B cell (primary cell): Measurements from ENCODE around the gene GINS3.

ENCODE experiments used
- EZH2 ChIP-seq: IDR thresholded peaks from 2 replicates; pipeline ENCODE4 v1.6.1; 2012; ENCODE audit warnings: borderline replicate concordance, low read depth, mild to moderate bottlenecking, moderate library complexity, low read length; ENCODE audit not compliant: insufficient read depth, poor library complexity, severe bottlenecking
- TF ChIP-seq, protein P1 (sequence below): fragments of 200-600 bp; IDR thresholded peaks from one replicate; pipeline ENCODE4 v1.8.0; 2022; ENCODE audit warnings: antibody characterized with exemption, mild to moderate bottlenecking

DNA sequence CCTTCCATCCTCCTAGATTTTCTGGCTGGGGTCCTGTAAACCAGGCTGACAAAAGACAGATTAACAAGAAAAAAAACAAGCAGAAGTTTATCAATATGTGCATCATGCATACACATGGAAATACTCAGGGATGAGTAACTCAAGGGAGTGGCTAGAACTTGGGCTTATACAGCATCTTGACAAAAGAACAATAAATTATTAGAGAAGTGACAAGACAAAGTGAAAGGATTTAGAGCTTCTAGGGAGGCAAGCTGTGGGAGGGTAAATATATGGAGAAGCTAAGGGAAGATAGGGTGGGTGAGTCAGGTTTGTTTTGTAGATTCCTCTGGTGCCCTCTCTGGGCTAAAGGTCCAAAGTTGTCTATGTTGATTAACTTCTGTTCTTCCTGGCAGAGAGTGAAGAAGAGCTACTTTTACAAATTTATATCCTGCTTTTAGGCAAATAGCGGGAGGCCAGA, 59.7 kb downstream of the GINS3 start:
- TF ChIP-seq, protein P1, sequence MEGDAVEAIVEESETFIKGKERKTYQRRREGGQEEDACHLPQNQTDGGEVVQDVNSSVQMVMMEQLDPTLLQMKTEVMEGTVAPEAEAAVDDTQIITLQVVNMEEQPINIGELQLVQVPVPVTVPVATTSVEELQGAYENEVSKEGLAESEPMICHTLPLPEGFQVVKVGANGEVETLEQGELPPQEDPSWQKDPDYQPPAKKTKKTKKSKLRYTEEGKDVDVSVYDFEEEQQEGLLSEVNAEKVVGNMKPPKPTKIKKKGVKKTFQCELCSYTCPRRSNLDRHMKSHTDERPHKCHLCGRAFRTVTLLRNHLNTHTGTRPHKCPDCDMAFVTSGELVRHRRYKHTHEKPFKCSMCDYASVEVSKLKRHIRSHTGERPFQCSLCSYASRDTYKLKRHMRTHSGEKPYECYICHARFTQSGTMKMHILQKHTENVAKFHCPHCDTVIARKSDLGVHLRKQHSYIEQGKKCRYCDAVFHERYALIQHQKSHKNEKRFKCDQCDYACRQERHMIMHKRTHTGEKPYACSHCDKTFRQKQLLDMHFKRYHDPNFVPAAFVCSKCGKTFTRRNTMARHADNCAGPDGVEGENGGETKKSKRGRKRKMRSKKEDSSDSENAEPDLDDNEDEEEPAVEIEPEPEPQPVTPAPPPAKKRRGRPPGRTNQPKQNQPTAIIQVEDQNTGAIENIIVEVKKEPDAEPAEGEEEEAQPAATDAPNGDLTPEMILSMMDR = no peak
- no peak for TF ChIP-seq EZH2
